ENCODE results near the gene CCDC148. TPM values are rescaled to one million over a fixed set of nuclear protein-coding genes. Genes with fewer than 3 reads are reported as not detected.
"Not testable (repeated sequence)": the region's sequence is repeated elsewhere in the genome, so short reads cannot be mapped to it uniquely, and the experiment has no call there.

CCDC148 gene
- polyA plus RNA-seq, 1 experiment: 0.22 TPM

DNA sequence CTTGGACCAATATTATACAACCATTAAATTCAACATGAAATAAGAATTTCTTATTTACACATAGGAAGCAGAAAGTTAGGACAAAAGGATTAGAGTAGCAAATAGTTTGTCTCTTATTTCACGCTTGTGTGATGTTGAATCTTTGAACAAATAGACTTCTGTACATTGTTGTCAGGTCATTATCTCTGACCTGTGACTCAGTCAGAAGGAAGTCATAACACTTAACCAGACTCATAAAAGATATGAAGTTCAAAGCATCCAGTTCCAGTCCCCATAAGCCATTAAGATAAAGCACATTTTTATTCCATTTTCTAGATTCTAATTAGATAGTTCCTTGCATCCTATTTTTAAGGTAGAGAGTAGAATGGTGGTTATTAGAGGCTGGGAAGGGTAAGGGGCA, 224.1 kb downstream of the CCDC148 start:
- TF ChIP-seq, protein P1, sequence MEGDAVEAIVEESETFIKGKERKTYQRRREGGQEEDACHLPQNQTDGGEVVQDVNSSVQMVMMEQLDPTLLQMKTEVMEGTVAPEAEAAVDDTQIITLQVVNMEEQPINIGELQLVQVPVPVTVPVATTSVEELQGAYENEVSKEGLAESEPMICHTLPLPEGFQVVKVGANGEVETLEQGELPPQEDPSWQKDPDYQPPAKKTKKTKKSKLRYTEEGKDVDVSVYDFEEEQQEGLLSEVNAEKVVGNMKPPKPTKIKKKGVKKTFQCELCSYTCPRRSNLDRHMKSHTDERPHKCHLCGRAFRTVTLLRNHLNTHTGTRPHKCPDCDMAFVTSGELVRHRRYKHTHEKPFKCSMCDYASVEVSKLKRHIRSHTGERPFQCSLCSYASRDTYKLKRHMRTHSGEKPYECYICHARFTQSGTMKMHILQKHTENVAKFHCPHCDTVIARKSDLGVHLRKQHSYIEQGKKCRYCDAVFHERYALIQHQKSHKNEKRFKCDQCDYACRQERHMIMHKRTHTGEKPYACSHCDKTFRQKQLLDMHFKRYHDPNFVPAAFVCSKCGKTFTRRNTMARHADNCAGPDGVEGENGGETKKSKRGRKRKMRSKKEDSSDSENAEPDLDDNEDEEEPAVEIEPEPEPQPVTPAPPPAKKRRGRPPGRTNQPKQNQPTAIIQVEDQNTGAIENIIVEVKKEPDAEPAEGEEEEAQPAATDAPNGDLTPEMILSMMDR (IDR thresholded peaks at IDR 0.05; ENCODE audit: low read depth, low read length): no peak
- ChIA-PET CTCF (no interaction called here), POLR2A (no interaction called here)
- no peak overlapping the region for H3K27ac ChIP-seq (ENCODE audit: low read depth, low read length)
- no peaks in the 10 kb centered on the region for H3K9me3 ChIP-seq (ENCODE audit: control insufficient read depth, insufficient read depth, low read length)
- no peak overlapping the region for H3K4me3 ChIP-seq (ENCODE audit: low read depth, low read length)
- no peak for DNase-seq (ENCODE audit: low read depth, low spot score)
- no peaks in the 10 kb centered on the region for H3K27me3 ChIP-seq (ENCODE audit: control insufficient read depth, insufficient read depth, low read length)

DNA sequence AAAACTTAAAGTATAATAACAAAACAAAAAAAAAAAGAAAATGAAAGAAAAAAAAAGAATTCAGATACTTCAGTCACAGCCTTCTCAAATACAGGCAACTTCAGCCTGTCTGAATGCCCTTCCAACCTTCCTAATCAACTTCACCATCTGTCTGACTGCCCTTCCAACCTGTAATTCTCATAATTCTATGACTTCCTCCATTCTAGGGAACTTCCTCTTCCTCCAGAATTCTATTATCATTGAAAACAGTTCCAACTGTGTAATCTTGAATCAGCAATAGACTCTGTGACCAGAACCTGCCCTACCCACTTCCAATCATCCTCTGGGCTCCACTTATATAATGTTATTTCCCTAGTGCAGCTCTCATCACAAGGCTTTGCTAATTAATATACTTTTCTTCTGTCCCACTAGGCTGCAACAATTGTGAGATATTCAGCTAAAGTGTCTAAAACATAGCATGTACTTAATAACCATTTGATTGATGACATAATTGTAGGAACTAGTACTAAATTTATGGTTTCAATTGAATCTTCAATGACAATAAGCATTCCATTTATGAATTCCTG, 227.5 kb downstream of the CCDC148 start:
- ChIA-PET CTCF (no interaction called here), POLR2A (no interaction called here)
- no peak for DNase-seq (ENCODE audit: low read depth, low spot score)
- Histone ChIP-seq H3K9me3 (ENCODE audit: control insufficient read depth, insufficient read depth, low read length) (no peaks in the 10 kb centered on the region), H3K27me3 (ENCODE audit: control insufficient read depth, insufficient read depth, low read length) (no peaks in the 10 kb centered on the region), H3K4me3 (ENCODE audit: low read depth, low read length) (no peak overlapping the region), H3K27ac (ENCODE audit: low read depth, low read length) (no peak overlapping the region)
- TF ChIP-seq, protein P1 (IDR thresholded peaks at IDR 0.05; ENCODE audit: low read depth, low read length): no peak

DNA sequence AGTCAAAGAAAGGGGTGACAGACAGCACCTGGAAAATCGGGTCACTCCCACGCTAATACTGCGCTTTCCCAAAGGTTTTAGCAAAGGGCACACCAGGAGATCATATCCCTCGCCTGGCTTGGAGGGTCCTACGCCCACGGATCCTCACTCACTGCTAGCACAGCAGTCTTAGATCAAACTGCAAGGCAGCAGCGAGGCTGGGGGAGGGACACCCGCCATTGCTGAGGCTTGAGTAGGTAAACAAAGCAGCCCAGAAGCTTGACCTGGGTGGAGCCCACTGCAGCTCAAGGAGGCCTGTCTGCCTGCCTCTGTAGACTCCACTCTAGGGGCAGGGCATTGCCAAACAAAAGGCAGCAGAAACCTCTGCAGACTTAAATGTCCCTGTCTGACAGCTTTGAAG, 233.5 kb downstream of the CCDC148 start:
- H3K9me3 ChIP-seq (ENCODE audit: control insufficient read depth, insufficient read depth, low read length); POLR2A ChIA-PET; CTCF ChIA-PET; H3K27ac ChIP-seq (ENCODE audit: low read depth, low read length); DNase-seq (ENCODE audit: low read depth, low spot score); H3K4me3 ChIP-seq (ENCODE audit: low read depth, low read length); H3K27me3 ChIP-seq (ENCODE audit: control insufficient read depth, insufficient read depth, low read length): not testable (repeated sequence)

DNA sequence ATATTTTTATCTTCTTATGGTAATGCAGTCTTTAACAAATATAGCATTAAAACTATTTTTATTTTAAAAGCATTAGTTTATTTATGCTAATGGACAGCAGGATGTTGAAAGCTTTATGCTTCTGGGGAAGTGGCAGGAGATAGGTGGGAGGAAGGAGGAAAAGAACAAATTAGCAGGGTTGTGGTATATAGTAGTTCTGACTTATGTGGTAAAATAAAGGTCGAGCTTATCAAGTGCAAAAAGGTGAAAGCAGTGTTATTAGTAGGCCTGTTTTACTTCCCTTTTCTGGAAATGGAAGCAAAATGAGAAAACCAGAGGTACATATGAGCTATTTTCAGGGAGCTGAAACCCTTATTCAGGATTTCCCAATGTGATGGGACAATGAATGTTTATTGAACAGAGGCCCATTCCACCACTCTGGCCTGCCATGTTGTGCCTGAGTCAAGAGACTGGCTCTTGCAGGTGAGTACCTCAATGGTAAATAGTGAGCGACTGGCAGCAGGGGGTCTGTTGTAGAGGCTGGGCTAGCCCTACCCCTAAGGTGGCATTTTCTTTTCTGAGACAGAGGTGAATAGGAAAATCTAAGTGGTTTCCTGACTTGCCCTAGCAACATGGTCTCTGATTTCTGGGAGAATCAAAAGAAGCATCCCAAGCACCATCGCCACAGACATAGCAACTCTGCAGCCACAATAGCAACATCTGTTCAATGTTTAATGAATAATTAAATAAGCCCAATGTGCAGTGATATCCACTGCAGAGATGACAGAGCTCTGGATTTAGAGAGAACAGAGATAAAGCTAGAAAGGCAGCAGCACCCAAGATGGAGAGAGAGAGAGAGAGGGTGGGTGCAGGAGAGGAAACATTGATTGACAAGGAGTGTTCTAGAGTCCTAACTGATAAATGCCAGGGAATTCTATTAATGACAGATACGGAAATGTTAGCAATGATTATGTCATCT, 235.2 kb downstream of the CCDC148 start:
- H3K27me3 ChIP-seq (ENCODE audit: control insufficient read depth, insufficient read depth, low read length): no peaks in the 10 kb centered on the region
- no peak overlapping the region for H3K27ac ChIP-seq (ENCODE audit: low read depth, low read length)
- POLR2A ChIA-PET: no interaction called here
- H3K4me3 ChIP-seq (ENCODE audit: low read depth, low read length): no peak overlapping the region
- no peaks in the 10 kb centered on the region for H3K9me3 ChIP-seq (ENCODE audit: control insufficient read depth, insufficient read depth, low read length)
- CTCF ChIA-PET: no interaction called here
- no peak for DNase-seq (ENCODE audit: low read depth, low spot score)
- TF ChIP-seq, protein P1 (IDR thresholded peaks at IDR 0.05; ENCODE audit: low read depth, low read length): no peak

DNA sequence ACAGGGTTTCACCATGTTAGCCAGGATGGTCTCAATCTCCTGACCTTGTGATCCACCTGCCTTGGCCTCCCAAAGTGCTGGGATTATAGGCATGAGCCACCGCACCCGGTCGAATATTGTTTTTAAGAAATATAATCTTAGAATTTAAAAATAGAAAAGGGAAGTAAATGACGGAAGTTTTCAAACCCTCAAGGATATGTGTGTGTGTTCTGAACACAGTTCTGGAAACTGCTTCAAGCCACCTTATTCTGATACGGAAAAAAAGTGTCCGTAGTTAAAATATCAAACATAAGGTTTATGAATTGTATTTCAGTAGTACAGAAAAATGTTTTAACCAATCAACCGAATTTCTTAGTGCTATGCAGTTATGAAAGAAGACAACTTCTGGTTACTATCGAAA, 239.0 kb downstream of the CCDC148 start:
- DNase-seq (ENCODE audit: low read depth, low spot score): no peak
- Histone ChIP-seq H3K9me3 (ENCODE audit: control insufficient read depth, insufficient read depth, low read length) (no peaks in the 10 kb centered on the region), H3K27me3 (ENCODE audit: control insufficient read depth, insufficient read depth, low read length) (no peaks in the 10 kb centered on the region), H3K27ac (ENCODE audit: low read depth, low read length) (no peak overlapping the region), H3K4me3 (ENCODE audit: low read depth, low read length) (no peak overlapping the region)
- CTCF ChIA-PET: no interaction called here
- TF ChIP-seq, protein P1 (IDR thresholded peaks at IDR 0.05; ENCODE audit: low read depth, low read length): no peak
- POLR2A ChIA-PET: no interaction called here
